ENCODE measurements around the gene TOX3. TPM values are rescaled to one million over a fixed set of nuclear protein-coding genes. Genes with fewer than 3 reads are reported as not detected.

TOX3 gene
- total and polyA plus RNA-seq, 10 of the 15 experiments (the other 5 are each of a cell fraction or from before 2014, with no cell fraction given), result not detected

DNA sequence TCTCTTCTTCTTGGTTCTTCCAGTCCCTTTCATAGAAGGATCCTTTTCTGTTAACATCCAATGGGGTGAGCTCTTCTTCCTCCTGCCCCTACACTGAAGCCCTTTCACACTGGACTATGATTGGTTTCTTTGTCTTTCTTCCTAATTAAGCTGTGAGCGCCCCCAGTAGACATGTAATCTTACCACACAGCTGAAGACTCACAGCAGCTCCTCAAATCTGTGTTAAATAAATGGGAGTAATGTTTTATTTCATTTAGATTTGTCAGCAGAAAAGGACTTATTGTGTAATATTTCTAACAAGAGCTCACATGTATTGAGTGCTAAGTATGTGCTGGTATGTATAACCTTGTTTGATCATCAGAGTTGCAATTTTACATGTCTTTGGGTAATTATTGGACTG lies 55.7 kb downstream of the TOX3 start:
- TF ChIP-seq ZZZ3 (IDR thresholded peaks at IDR 0.05; ENCODE audit: control insufficient read depth, insufficient read length, low read depth), result no peak
- no peak for TF ChIP-seq REST (IDR thresholded peaks at IDR 0.05; ENCODE audit: low read depth, low read length)
- TF ChIP-seq IRF5 (IDR thresholded peaks at IDR 0.05; ENCODE audit: borderline replicate concordance), result no peak
- TF ChIP-seq CBFB (IDR thresholded peaks at IDR 0.05; ENCODE audit: low read depth), result no peak
- no peak overlapping the region for H3K9ac ChIP-seq (ENCODE audit: control insufficient read depth, insufficient read depth, low read length)
- 0% methylated on average over 1 of the region's 1 CpG for WGBS (ENCODE audit: insufficient coverage, insufficient replicate concordance, low lambda C conversion rate, missing lambda C conversion rate)
- H2AFZ ChIP-seq (ENCODE audit: control insufficient read depth, low read depth, low read length), result no peak overlapping the region
- FAIRE-seq (no peak), ATAC-seq (no peak), DNase-seq (ENCODE audit: low read depth, low spot score) (no peak)
- ChIA-PET SMC1A (ENCODE audit: uncharacterized antibody, unreplicated experiment) (interaction anchor here (0.6 to 2.1 kb wide), 6 partner anchors 9 to 581 kb away, joined by 3 to 7 read pairs (median 4); no protein-coding TSS in a partner anchor), CTCF (interaction anchor here (1.2 to 1.6 kb wide), 3 partner anchors 18 to 421 kb away, joined by 3 to 5 read pairs (median 3); no protein-coding TSS in a partner anchor), RAD21 (ENCODE audit: unreplicated experiment) (interaction anchor here (0.6 to 1.5 kb wide), 3 partner anchors 38 to 839 kb away, joined by 3 to 4 read pairs (median 4); no protein-coding TSS in a partner anchor), POLR2A (interaction anchor here (0.5 kb wide), 1 partner anchor 882 kb away, joined by 3 read pairs; no protein-coding TSS in a partner anchor)
- H4K20me1 ChIP-seq (ENCODE audit: control insufficient read depth, insufficient read depth), result no peaks in the 10 kb centered on the region
- no TSS peak for BruUV-seq (replicated peaks)
- no peaks in the 10 kb centered on the region for H3K9me3 ChIP-seq (replicated peaks; ENCODE audit: control insufficient read depth, insufficient read depth, low read length)
- no peak overlapping the region for H3K4me2 ChIP-seq (ENCODE audit: control insufficient read depth, insufficient read depth)
- H3K27me3 ChIP-seq (replicated peaks in 1 of 2; ENCODE audit: control insufficient read depth in 2 of 2, insufficient read depth in 2 of 2, low read length in 1 of 2), result no peaks in the 10 kb centered on the region
- H3K79me2 ChIP-seq (ENCODE audit: control insufficient read depth, insufficient read depth, low read length), result no peaks in the 10 kb centered on the region
- no peak overlapping the region for H3K27ac ChIP-seq (ENCODE audit: control insufficient read depth, insufficient read depth)
- no peak overlapping the region for H3K4me3 ChIP-seq
- in situ Hi-C loops (cut with MboI) (no loop called here), intact Hi-C loops (cut with micrococcal nuclease; ENCODE audit: unreplicated experiment) (no loop called here)
- no peaks in the 10 kb centered on the region for H3K4me1 ChIP-seq (ENCODE audit: control insufficient read depth, insufficient read depth, low read length)
- H3K36me3 ChIP-seq (ENCODE audit: control insufficient read depth in 2 of 2, insufficient read depth in 2 of 2, low read length in 1 of 2), result no peaks in the 10 kb centered on the region
